Karpas-422 (cell line): ENCODE data around the gene SEZ6L. TPM values are rescaled to one million over a fixed set of nuclear protein-coding genes. Genes with fewer than 3 reads are reported as not detected.

Source experiments
- small RNA-seq: library from RNA; depleted of rRNA; stranded (forward); fragments of <200 nt; gene quantifications from one replicate; pipeline ENCODE3, GENCODE V24; 2014
- total RNA-seq: library from RNA; depleted of rRNA; stranded (reverse); fragments of >200 nt; shearing (Covaris generic); gene quantifications from 2 replicates; pipeline ENCODE4 v1.2.3, GENCODE V29; 2014; ENCODE audit warnings: low replicate concordance

Gene SEZ6L
- total RNA-seq, 1 experiment from 2014 or later = 0.41 TPM

Small RNA genes lying within 50 kb of the gene (small RNA-seq; reads per million reads assigned to genes)
- not detected for gene RNA5SP495
